MCF 10A (cell line): Measurements from ENCODE around the gene APBA3. TPM values are rescaled to one million over a fixed set of nuclear protein-coding genes. Genes with fewer than 3 reads are reported as not detected.

Experiments used
- BruUV-seq: library from RNA; stranded (reverse); fragments of 400-500 nt; replicated peaks from 2 replicates; lab custom pipeline; 2021; lab: Mats Ljungman, UMichigan
- CTCF ChIA-PET: fragments of 300-600 bp; sonication (Branson Sonifier 250); formaldehyde crosslinking; extraction: SDS; loops from one replicate; lab custom pipeline; 2021; ENCODE audit warnings: antibody characterized with exemption, inconsistent platforms; lab: Yijun Ruan, JAX
- POLR2A ChIA-PET: fragments of 300-600, 350-650 bp; sonication (Branson Sonifier 250); formaldehyde crosslinking; extraction: SDS; loops from one replicate; lab custom pipeline; 2020; ENCODE audit warnings: antibody characterized with exemption, inconsistent platforms; lab: Yijun Ruan, JAX
- DNase-seq: peaks from one replicate; pipeline ENCODE4 v3.0.0-alpha.2; 2018; ENCODE audit not compliant: unreplicated experiment
- H3K27ac Mint-ChIP-seq: one replicate; pipeline ENCODE4 v1.8.0; 2022; ENCODE audit warnings: mild to moderate bottlenecking, low read depth, mixed read lengths; ENCODE audit not compliant: unreplicated experiment
- H3K27me3 Mint-ChIP-seq: one replicate; pipeline ENCODE4 v1.8.0; 2022; ENCODE audit warnings: mixed read lengths; ENCODE audit not compliant: insufficient read depth, unreplicated experiment
- H3K36me3 Mint-ChIP-seq: one replicate; pipeline ENCODE4 v1.8.0; 2022; ENCODE audit warnings: mild to moderate bottlenecking, moderate library complexity, mixed read lengths; ENCODE audit not compliant: insufficient read depth, unreplicated experiment
- H3K4me1 Mint-ChIP-seq: one replicate; pipeline ENCODE4 v1.8.0; 2022; ENCODE audit warnings: mixed read lengths; ENCODE audit not compliant: insufficient read depth, unreplicated experiment
- H3K4me3 Mint-ChIP-seq: one replicate; pipeline ENCODE4 v1.8.0; 2022; ENCODE audit warnings: mild to moderate bottlenecking, moderate library complexity, mixed read lengths; ENCODE audit not compliant: unreplicated experiment
- H3K9me3 Mint-ChIP-seq: one replicate; pipeline ENCODE4 v1.8.0; 2022; ENCODE audit warnings: mixed read lengths; ENCODE audit not compliant: unreplicated experiment
- CTCF ChIP-seq: fragments of 200-600 bp; IDR thresholded peaks from one replicate; pipeline ENCODE4 v1.8.0; 2022; ENCODE audit warnings: antibody characterized with exemption, mild to moderate bottlenecking; ENCODE audit not compliant: unreplicated experiment
- intact Hi-C: fragments of 100-400 bp; cut with micrococcal nuclease; formaldehyde crosslinking; loops from 2 replicates; pipeline ENCODE4 v1.14.1; 2022
- total RNA-seq: library from RNA; stranded (reverse); gene quantifications from 2 replicates; pipeline ENCODE4 v1.2.3, GENCODE V29; 2022

The APBA3 gene
- total RNA-seq, 1 experiment from 2014 or later, result 22.9 TPM

DNA sequence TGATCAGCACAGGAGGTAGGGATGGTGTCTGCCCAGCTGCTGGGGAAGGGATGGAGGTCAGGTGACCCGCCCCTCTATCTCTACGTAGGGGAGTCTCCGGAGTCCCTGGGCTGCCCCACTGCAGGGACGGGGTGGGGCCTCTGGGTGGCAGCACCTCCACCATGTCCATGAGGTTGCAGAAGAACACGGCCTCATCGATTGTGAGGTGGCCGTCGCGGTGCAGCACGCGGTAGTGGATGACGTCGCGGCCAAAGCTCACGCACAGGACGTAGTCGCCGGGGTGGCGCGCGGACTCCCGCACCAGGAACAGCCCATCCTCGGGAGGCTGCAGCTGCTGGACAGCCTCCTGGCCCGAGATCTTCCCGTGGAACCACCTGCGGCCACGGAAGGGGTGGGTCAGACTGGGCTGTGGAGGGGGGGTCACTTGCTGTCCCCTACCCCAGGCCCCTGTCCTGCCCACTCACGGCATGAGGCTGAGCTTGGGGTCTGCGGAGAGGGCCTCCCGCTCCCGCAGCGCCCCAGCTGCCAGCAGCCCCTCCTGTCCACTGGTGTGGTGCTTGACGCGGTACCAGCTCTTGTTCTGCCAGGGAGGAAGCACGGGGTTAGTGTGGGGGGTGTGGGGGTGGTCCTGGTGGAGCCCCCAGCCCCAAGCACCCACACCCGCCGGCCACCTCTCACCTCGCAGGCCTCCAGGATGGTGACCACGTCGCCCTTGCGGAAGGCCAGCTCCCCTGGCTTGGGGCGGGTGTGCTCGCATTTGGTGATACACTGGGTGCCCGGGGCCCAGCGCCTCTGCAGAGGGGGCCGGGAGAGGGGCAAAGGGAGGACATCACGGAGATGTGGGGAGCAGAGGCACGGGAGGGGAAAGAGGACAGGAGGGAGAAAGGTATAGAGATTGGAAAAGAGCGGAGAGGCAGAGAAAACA lies 22.4 kb upstream of the APBA3 start:
- Mint-ChIP-seq H3K4me3 (no peak overlapping the region), H3K27me3 (peaks cover 13% of the 10 kb centered on the region), H3K4me1 (no peaks in the 10 kb centered on the region), H3K9me3 (peaks cover 16% of the 10 kb centered on the region), H3K36me3 (no peaks in the 10 kb centered on the region), H3K27ac (no peak overlapping the region)
- ChIA-PET CTCF (no interaction called here), POLR2A (no interaction called here)
- no TSS peak for BruUV-seq
- DNase-seq, result no peak
- TF ChIP-seq CTCF, result peak; percentile 13
- intact Hi-C loops, result no loop called here

- BruUV-seq, result no TSS peak
- H3K27me3 Mint-ChIP-seq, result peaks cover 12% of the 10 kb centered on the region
- no peaks in the 10 kb centered on the region for H3K36me3 Mint-ChIP-seq
- H3K4me3 Mint-ChIP-seq, result no peak overlapping the region
- no peaks in the 10 kb centered on the region for H3K4me1 Mint-ChIP-seq
- H3K9me3 Mint-ChIP-seq, result peaks cover 16% of the 10 kb centered on the region
- intact Hi-C loops, result no loop called here
- DNase-seq, result no peak
- no peak overlapping the region for H3K27ac Mint-ChIP-seq
- ChIA-PET CTCF (no interaction called here), POLR2A (no interaction called here)
- no peak for TF ChIP-seq CTCF
Observed at GRCh38 chr19:3782903-3783302, 21.4 kb upstream of the APBA3 start.

DNA sequence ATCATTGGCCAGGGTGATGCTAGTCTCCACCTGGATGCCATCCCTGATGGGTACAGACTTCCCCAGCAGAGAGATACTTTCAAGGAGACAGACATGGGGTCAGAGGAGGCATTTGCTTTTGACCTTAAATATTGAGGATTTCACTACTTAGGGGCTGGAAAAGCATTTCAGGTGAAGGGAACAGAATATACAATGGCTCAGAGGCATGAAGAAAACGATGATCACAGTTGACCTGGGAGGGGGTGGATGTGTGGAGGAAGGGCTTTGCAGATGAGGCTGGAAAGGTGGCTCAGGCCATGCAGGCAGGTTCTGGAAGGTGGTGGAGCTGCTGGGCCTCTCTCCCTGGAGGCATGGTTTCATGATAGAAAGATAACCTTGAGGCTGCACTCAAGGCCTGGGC lies 20.8 kb upstream of the APBA3 start:
- no peaks in the 10 kb centered on the region for H3K36me3 Mint-ChIP-seq
- POLR2A ChIA-PET, result no interaction called here
- intact Hi-C loops, result no loop called here
- peaks cover 12% of the 10 kb centered on the region for H3K27me3 Mint-ChIP-seq
- H3K9me3 Mint-ChIP-seq, result peaks cover 16% of the 10 kb centered on the region
- no TSS peak for BruUV-seq
- H3K27ac Mint-ChIP-seq, result no peak overlapping the region
- no peaks in the 10 kb centered on the region for H3K4me1 Mint-ChIP-seq
- no peak for TF ChIP-seq CTCF
- CTCF ChIA-PET, result no interaction called here
- H3K4me3 Mint-ChIP-seq, result no peak overlapping the region
- DNase-seq, result no peak

DNA sequence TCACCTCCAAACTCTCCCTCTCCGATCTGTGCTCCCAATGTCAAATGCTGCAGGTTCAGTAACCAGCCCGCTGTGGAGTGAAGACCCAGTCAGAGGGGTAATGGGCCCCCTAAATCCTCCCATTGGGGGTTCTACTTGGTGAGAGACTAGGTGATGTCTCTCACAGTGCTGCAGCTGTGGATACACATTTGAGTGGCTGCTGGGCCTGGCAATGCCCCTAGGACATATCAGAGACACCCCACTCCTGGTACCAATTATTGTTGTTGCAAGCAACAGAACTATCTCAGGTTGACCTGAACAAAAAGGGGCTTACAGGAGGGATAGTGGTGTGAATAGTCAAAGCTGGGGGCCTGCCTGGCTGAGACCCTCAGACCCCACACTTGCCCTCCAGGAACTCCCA lies 20.1 kb upstream of the APBA3 start:
- no TSS peak for BruUV-seq
- Mint-ChIP-seq H3K4me3 (no peak overlapping the region), H3K4me1 (no peaks in the 10 kb centered on the region), H3K9me3 (peaks cover 19% of the 10 kb centered on the region), H3K36me3 (no peaks in the 10 kb centered on the region), H3K27me3 (peaks cover 12% of the 10 kb centered on the region), H3K27ac (no peak overlapping the region)
- ChIA-PET POLR2A (no interaction called here), CTCF (no interaction called here)
- no peak for TF ChIP-seq CTCF
- no peak for DNase-seq
- intact Hi-C loops, result no loop called here
